ENCODE measurements around the gene TACC3.

TACC3 gene

DNA sequence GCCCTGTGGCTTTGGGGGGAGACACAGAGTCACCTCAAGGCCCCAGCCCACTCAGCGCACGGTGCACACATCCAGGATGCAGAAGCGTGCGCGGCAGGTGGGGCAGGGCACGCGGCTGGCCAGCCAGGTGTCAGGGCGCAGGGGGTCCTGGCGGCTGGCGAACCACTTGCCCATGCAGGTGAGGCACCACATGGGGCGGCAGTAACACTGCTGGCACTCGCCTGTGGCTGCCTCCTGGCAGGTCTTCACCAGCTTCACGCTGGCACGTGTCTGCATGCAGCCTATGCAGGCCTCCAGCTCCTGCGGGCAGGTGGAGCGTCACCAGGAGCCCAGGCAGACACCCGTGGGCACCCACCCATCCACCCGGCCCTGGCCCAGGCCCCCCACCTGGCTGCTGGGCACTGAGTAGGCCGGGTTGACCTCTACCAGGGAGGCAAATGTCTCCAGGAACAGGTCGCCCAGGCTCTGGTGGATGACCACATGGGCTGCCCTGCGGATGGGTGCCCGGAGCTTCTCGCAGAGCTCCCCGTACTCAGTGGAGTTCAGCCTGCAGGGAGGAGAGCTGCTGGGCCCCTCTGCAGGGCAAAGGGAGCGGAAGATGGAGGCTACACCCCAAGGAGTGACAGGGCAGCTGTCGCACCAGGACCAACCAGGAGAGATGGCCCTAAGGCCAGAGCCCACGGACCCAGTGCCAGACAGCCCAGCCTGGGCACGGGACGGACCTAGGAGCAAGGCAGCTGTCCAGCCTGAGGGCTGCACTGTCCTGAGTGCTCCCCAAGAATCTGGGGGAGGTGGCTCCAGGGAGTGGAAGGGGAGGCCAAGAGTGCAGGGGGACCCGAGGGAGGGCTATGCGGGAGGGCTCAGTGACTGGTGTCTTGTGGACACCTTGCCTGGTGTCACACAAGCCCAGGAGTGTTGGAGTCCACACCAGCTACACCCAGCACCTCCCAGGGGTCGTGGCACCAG, 3.9 kb upstream of the TACC3 start:
- H3K27ac ChIP-seq (ENCODE audit: low read depth, low read length) = no peak overlapping the region
- H3K9ac ChIP-seq (ENCODE audit: low read length) = no peak overlapping the region
- H3K27me3 ChIP-seq (ENCODE audit: control insufficient read depth, insufficient read depth, low read length) = no peaks in the 10 kb centered on the region
- no peak overlapping the region for H3K4me3 ChIP-seq (ENCODE audit: low read depth, low read length)
- peaks cover 19% of the 10 kb centered on the region for H3K36me3 ChIP-seq (ENCODE audit: control insufficient read depth, insufficient read depth, low read length)
- no peaks in the 10 kb centered on the region for H3K9me3 ChIP-seq (ENCODE audit: control insufficient read depth, insufficient read depth, low read depth, low read length)
- peaks cover 11% of the 10 kb centered on the region for H3K4me1 ChIP-seq (ENCODE audit: control insufficient read depth, insufficient read depth, low read length)

DNA sequence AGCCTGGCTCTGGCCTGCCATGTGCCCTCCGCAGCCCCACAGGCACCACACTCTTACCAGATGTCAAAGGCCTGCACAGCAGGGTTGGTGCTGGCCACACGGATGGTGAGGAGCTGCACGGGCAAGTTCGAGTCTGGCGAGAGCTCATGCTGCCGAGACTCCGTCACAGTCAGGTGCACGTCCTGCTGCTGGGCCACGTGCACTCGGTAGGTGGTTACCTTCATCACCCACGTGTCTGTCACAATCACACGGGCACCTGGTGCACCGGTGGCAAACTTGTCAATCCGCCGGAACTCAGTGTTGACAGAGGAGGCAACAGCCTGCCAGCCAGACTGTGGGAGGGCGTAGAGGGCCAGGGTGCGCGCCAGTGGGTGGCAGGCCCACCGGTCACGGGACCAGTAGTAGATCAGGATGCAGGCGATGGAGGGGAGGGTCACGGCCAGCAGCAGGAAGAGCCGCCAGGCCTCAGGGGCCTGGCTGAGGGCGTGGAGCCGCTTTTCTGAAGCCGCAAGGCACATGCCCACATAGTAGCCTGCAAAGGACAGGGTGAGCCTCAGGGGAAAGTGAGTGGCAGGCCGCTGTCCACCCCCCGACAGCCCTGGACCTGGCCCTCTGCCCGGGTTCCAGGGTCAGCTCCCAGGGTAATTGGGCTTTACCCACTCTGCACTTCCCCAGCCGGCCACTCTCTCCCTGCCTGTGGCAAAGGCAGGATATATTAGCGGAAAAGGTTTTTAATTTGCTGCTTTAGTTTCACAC, 3.0 kb upstream of the TACC3 start:
- no peaks in the 10 kb centered on the region for H3K27me3 ChIP-seq (ENCODE audit: control insufficient read depth, insufficient read depth, low read length)
- H3K9me3 ChIP-seq (ENCODE audit: control insufficient read depth, insufficient read depth, low read depth, low read length) = no peaks in the 10 kb centered on the region
- H3K27ac ChIP-seq (ENCODE audit: low read depth, low read length) = no peak overlapping the region
- H3K36me3 ChIP-seq (ENCODE audit: control insufficient read depth, insufficient read depth, low read length) = peaks cover 23% of the 10 kb centered on the region
- no peak overlapping the region for H3K9ac ChIP-seq (ENCODE audit: low read length)
- peaks cover 16% of the 10 kb centered on the region for H3K4me1 ChIP-seq (ENCODE audit: control insufficient read depth, insufficient read depth, low read length)
- H3K4me3 ChIP-seq (ENCODE audit: low read depth, low read length) = no peak overlapping the region

DNA sequence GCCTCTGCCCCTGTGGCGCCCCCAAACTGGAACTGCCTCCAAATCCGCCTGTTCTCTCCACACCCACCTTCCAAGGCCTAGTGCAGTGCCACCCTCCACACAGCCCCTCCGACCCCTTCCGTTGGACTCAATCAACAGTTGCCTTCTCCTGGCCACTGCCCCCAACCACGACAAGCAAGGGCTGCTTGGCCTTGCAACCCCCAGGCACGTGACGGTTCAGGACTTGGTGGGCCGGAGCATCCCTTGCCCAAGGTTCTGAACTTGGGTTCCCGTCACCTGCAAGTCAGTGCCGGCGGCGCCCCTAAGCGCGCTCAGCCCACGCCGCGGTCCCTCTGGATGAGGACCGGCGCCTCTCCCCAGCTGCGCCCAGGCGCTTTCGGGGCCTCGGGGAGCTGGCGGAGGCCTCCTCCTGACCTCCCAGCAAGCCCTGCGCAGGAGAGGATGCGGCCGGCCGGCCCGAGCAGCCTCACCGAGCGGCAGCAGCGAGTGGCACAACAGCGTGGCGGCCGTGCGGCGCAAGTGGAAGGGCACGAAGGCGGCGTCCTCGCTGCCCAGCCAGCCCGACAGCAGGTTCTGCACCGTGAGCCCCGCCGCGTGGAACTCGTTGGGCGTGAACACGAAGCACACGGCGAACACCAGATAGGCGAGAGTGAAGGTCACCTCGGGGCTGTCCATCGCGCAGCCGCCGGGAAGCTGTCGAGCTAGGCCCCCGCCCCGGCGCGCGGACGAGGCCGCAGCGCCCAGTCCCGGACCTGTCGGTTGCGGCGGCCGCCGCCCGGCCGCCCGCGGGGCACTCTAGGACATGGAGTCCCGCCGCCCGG, 948 bp upstream of the TACC3 start:
- H3K36me3 ChIP-seq (ENCODE audit: control insufficient read depth, insufficient read depth, low read length) = peaks cover 42% of the 10 kb centered on the region
- H3K4me1 ChIP-seq (ENCODE audit: control insufficient read depth, insufficient read depth, low read length) = peaks cover 13% of the 10 kb centered on the region
- H3K27ac ChIP-seq (ENCODE audit: low read depth, low read length) = peak overlapping the region; percentile 13; the same call in 1 of the 2 replicates
- no peaks in the 10 kb centered on the region for H3K9me3 ChIP-seq (ENCODE audit: control insufficient read depth, insufficient read depth, low read depth, low read length)
- peak overlapping the region; percentile 91 for H3K9ac ChIP-seq (ENCODE audit: low read length)
- H3K4me3 ChIP-seq (ENCODE audit: low read depth, low read length) = peak overlapping the region; percentile 94
- no peaks in the 10 kb centered on the region for H3K27me3 ChIP-seq (ENCODE audit: control insufficient read depth, insufficient read depth, low read length)

DNA sequence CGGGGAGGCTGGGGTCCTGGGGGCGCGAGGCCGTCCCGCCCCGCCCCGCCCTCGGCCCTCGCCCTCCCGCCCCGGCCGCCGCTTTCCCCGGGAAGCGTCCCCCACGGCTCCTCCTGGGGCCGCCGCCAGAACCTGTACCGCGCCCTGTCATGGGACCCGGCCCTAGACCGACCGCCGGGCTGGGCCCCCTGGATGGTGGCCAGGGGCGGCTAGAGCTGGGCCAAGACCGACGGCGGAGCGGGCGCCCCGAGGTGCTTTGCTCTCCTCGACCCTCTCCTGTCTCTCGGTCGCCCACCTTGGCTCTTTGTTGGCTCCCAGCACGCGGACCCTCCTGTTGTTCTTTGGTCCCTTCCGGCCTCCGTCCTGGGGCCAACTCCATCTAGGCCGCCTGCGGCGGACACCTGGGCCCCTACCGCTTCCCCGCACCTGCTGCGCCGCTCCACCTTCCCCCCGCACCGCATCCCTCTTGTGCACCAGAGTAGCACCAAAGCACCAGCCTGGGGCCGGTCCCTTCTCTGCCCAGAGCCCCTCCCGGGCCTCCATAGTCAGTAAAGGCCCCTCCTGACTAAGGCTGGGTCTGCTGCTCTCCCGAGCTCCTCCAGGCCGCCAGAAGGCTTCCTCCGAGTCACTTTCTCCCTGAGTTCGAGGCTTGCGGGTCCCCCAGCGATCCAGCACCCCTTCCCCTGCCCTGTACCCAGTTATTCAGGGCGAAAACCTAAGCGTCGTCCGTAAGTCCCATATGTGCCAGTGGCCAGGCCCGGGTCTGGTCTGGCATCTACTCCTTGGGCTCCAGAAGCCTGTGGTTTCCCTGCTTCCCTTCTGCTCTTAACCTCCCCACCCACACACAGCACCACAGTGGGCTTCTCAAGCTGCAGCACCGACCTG, 587 bp downstream of the TACC3 start:
- H3K4me1 ChIP-seq (ENCODE audit: control insufficient read depth, insufficient read depth, low read length) = peaks cover 13% of the 10 kb centered on the region
- H3K9me3 ChIP-seq (ENCODE audit: control insufficient read depth, insufficient read depth, low read depth, low read length) = no peaks in the 10 kb centered on the region
- H3K27ac ChIP-seq (ENCODE audit: low read depth, low read length) = peak overlapping the region; percentile 70
- H3K36me3 ChIP-seq (ENCODE audit: control insufficient read depth, insufficient read depth, low read length) = peaks cover 51% of the 10 kb centered on the region
- H3K9ac ChIP-seq (ENCODE audit: low read length) = peak overlapping the region; percentile 86
- peak overlapping the region; percentile 94 for H3K4me3 ChIP-seq (ENCODE audit: low read depth, low read length)
- H3K27me3 ChIP-seq (ENCODE audit: control insufficient read depth, insufficient read depth, low read length) = no peaks in the 10 kb centered on the region

DNA sequence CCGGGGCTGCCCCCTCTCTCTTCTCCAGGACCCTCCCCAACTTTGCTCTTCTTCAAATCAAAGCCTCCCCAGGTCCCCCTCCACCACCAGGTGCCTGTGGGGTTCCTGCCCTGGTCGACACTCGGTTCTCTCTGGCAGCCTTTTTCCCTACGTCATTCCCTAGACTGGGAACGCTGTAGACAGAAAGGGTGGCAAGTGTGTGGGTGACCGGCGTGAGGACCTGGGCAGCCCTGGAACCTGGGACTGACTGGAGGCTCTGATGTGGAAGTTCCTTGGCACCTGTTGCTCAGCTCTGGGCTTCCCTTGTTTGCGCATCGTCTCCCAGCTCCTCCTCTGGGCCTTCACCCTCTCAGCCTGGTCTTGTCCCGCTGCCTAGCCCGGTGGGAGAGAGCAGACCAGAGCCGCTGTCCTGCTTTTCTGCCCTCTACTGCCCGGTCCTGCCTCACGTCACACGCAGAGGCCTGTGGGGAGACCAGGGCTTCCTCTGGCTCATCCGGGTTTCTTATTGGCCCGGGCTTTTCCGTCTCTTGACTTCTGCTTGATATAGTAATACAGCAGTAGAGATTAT, 1.3 kb downstream of the TACC3 start:
- Histone ChIP-seq H3K9me3 (ENCODE audit: control insufficient read depth, insufficient read depth, low read depth, low read length) (no peaks in the 10 kb centered on the region), H3K9ac (ENCODE audit: low read length) (peak overlapping the region; percentile 86), H3K4me3 (ENCODE audit: low read depth, low read length) (peak overlapping the region; percentile 94), H3K27ac (ENCODE audit: low read depth, low read length) (no peak overlapping the region), H3K36me3 (ENCODE audit: control insufficient read depth, insufficient read depth, low read length) (peaks cover 53% of the 10 kb centered on the region), H3K27me3 (ENCODE audit: control insufficient read depth, insufficient read depth, low read length) (no peaks in the 10 kb centered on the region), H3K4me1 (ENCODE audit: control insufficient read depth, insufficient read depth, low read length) (peaks cover 13% of the 10 kb centered on the region)

DNA sequence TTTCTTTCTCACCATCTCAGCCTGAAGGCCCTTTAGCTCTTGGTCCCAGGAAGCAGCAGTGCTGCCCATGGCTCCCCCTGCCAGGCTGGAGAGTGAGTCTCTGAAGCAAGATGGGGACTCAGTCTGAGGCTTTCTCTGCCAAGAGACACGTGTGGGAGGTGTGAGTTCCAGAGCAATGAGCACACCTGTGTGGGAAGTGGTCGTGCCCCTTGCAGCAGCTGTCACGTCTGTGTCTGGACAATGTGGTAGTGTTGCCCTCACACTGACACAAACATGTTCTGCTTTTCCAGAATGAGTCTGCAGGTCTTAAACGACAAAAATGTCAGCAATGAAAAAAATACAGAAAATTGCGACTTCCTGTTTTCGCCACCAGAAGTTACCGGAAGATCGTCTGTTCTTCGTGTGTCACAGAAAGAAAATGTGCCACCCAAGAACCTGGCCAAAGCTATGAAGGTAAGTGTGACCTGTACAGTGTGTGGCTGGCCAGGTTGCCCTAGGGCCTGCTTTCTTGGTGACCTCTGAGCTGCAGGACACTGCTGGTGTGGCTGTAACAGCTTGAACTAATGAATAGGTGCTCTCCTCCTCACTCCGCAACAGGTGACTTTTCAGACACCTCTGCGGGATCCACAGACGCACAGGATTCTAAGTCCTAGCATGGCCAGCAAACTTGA, 1.9 kb downstream of the TACC3 start:
- Histone ChIP-seq H3K4me1 (ENCODE audit: control insufficient read depth, insufficient read depth, low read length) (peaks cover 13% of the 10 kb centered on the region), H3K36me3 (ENCODE audit: control insufficient read depth, insufficient read depth, low read length) (peaks cover 53% of the 10 kb centered on the region), H3K27me3 (ENCODE audit: control insufficient read depth, insufficient read depth, low read length) (no peaks in the 10 kb centered on the region), H3K9me3 (ENCODE audit: control insufficient read depth, insufficient read depth, low read depth, low read length) (no peaks in the 10 kb centered on the region), H3K4me3 (ENCODE audit: low read depth, low read length) (peak overlapping the region; percentile 94; the same call in 1 of the 2 replicates), H3K27ac (ENCODE audit: low read depth, low read length) (no peak overlapping the region), H3K9ac (ENCODE audit: low read length) (no peak overlapping the region)

DNA sequence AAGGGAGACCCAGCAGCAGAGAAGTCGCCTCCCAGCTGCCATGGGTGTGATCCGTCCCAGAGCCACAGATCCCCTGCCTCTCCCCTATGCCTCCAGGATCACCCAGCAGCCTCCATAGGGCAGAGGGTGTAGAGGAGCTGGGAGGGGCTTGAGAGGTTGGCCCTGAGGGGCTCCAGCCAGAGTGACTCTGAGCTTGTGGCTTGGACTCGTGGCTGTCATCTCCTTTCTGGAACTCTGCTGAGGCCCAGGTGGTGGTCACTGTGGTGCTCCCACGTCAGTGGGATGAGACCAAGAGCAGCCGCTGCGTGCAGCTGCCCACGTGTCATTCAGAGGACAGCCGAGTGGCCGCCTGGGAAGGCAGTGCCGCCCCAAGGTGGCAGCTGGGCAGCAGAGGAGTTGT, 4.2 kb downstream of the TACC3 start:
- no peak overlapping the region for H3K27ac ChIP-seq (ENCODE audit: low read depth, low read length)

DNA sequence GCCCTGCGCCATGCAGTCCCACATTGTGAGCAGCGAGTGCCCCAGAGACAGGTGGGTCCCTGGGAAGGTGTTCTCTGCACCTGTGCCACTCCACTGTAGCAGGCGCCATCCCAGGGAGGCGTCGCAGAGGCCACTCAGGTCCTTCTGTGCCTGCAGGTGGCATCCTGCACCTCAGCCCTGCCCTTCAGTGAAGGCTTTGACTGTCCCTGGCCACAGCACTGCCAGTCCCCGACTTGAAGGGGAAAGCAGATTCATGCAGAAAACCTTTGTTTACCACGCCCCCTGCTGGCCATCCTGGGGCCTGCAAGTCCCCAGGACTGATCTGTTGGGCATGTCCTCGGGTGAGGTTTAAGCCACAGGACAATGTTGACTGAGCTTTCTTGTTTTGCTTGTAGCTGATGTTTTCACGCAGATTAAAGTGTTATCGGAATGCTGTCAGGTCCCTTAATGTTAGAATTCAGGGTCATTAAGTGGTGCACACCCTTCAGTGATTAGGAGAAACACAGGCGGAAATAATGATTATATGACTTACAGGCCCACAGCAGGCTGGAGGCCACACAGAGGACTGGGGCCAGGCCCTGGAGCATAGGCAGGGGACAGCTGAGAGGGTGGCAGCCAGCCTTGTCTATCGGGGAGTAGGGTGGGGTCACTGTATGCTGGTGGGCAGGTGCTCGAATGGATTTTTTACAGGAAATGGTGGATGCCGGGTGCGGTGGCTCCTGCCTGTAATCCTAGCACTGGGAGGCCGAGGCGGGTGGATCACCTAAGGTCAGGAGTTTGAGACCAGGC, 5.0 kb downstream of the TACC3 start:
- Histone ChIP-seq H3K9me3 (ENCODE audit: control insufficient read depth, insufficient read depth, low read depth, low read length) (no peaks in the 10 kb centered on the region), H3K36me3 (ENCODE audit: control insufficient read depth, insufficient read depth, low read length) (peaks cover 81% of the 10 kb centered on the region), H3K9ac (ENCODE audit: low read length) (no peak overlapping the region), H3K27ac (ENCODE audit: low read depth, low read length) (no peak overlapping the region), H3K4me1 (ENCODE audit: control insufficient read depth, insufficient read depth, low read length) (peaks cover 6% of the 10 kb centered on the region), H3K4me3 (ENCODE audit: low read depth, low read length) (no peak overlapping the region), H3K27me3 (ENCODE audit: control insufficient read depth, insufficient read depth, low read length) (no peaks in the 10 kb centered on the region)

More for the DNA sequence above, 4.2 kb downstream of the TACC3 start:
- Histone ChIP-seq H3K9ac (ENCODE audit: low read length) (no peak overlapping the region), H3K9me3 (ENCODE audit: control insufficient read depth, insufficient read depth, low read depth, low read length) (no peaks in the 10 kb centered on the region), H3K36me3 (ENCODE audit: control insufficient read depth, insufficient read depth, low read length) (peaks cover 73% of the 10 kb centered on the region), H3K4me3 (ENCODE audit: low read depth, low read length) (no peak overlapping the region), H3K4me1 (ENCODE audit: control insufficient read depth, insufficient read depth, low read length) (peaks cover 6% of the 10 kb centered on the region), H3K27me3 (ENCODE audit: control insufficient read depth, insufficient read depth, low read length) (no peaks in the 10 kb centered on the region)
